ENCODE data around the gene ZNF335. TPM values are rescaled to one million over a fixed set of nuclear protein-coding genes. Genes with fewer than 3 reads are reported as not detected.
A peak's percentile ranks its signal among the peaks of the same experiment; 100 is the strongest.

The ZNF335 gene
- total and polyA plus RNA-seq, 2 of the 13 experiments (the other 11 are each of a cell fraction or from before 2014, with no cell fraction given), result 9.7 to 13.7 TPM

- TF ChIP-seq MLXIP (CRISPR knock-in tag; IDR thresholded peaks at IDR 0.05; ENCODE audit: borderline replicate concordance), result peak; percentile 93
- no peak for TF ChIP-seq FOXA1 (IDR thresholded peaks at IDR 0.05)
- peak; percentile 51; the same call in 1 of the 2 replicates for TF ChIP-seq FOXA1 (CRISPR knock-in tag; IDR thresholded peaks at IDR 0.05)
- TF ChIP-seq ZNF7 (CRISPR knock-in tag; IDR thresholded peaks at IDR 0.05), result peak; percentile 40; the same call in 1 of the 2 replicates
- TF ChIP-seq RXRB (CRISPR knock-in tag; IDR thresholded peaks at IDR 0.05; ENCODE audit: borderline replicate concordance), result peak; percentile 44; the same call in 1 of the 2 replicates
- peak; percentile 66; the same call in 1 of the 2 replicates for TF ChIP-seq ZNF143 (CRISPR knock-in tag; IDR thresholded peaks at IDR 0.05)
- peak; percentile 64 for TF ChIP-seq RBM22 (optimal IDR thresholded peaks at IDR 0.05; ENCODE audit: low read length)
- peak; percentile 99 for TF ChIP-seq HOXA3 (CRISPR knock-in tag; IDR thresholded peaks at IDR 0.05)
- TF ChIP-seq ZNF687 (CRISPR knock-in tag; IDR thresholded peaks at IDR 0.05), result peak; percentile 92
- peak; percentile 95 for TF ChIP-seq USF2 (IDR thresholded peaks at IDR 0.05; ENCODE audit: low read depth, low read length)
- peak; percentile 85 for TF ChIP-seq USF2 (CRISPR knock-in tag; IDR thresholded peaks at IDR 0.05; ENCODE audit: borderline replicate concordance)
- TF ChIP-seq KDM3A (CRISPR knock-in tag; IDR thresholded peaks at IDR 0.05; ENCODE audit: low read depth), result peak; percentile 91
- peak; percentile 85 for TF ChIP-seq ZNF713 (CRISPR knock-in tag; IDR thresholded peaks at IDR 0.05)
- no peak for TF ChIP-seq JUNB (CRISPR knock-in tag; IDR thresholded peaks at IDR 0.05; ENCODE audit: borderline replicate concordance)
- TF ChIP-seq ZNF749 (CRISPR knock-in tag; IDR thresholded peaks at IDR 0.05; ENCODE audit: borderline replicate concordance), result no peak
- no peak for TF ChIP-seq ZNF382 (CRISPR knock-in tag; IDR thresholded peaks at IDR 0.05; ENCODE audit: borderline replicate concordance)
- TF ChIP-seq ZFP1 (CRISPR knock-in tag; IDR thresholded peaks at IDR 0.05), result peak; percentile 36; the same call in 1 of the 2 replicates
- peak; percentile 79; the same call in 1 of the 2 replicates for TF ChIP-seq BORCS8-MEF2B (CRISPR knock-in tag; IDR thresholded peaks at IDR 0.05)
- TF ChIP-seq AGO2 (optimal IDR thresholded peaks at IDR 0.05; ENCODE audit: low read depth, low read length), result peak; percentile 100
- TF ChIP-seq RARG (CRISPR knock-in tag; IDR thresholded peaks at IDR 0.05; ENCODE audit: low read depth), result no peak; the same call in 1 of the 2 replicates
Observed at GRCh38 chr20:45934586-45935415, 37.2 kb downstream of the ZNF335 start, which contains the start of gene PCIF1 (continued).

Measured in HepG2 (cell line).